ENCODE results near the gene ARSG. TPM values are rescaled to one million over a fixed set of nuclear protein-coding genes. Genes with fewer than 3 reads are reported as not detected.
"Not testable (repeated sequence)": the region's sequence is repeated elsewhere in the genome, so short reads cannot be mapped to it uniquely, and the experiment has no call there.

ARSG gene
- total and polyA plus RNA-seq, 4 donors = 0.88 to 7.1 (median 4.6) TPM

DNA sequence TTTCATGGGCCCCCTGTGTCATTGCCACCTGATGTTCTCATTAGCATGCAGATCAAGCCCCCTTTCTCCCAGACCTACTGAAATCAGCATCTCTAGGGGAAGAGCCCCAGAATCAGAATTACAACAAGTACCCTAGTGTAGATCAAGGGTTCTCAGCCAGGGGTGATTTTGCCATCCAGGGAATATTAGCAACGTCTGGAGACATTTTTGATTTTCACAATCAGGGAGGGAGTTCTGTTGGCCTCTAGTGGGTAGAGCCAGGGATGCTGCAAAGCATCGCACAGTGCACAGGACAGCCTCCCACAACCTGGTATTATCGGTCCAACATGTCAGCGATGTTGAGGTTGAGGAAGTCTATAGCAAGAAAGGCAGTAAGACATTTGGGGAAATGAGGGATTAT lies 36.1 kb upstream of the ARSG start:
- intact Hi-C loops (cut with DNase I) = no loop called here
- Histone ChIP-seq H3K27ac (ENCODE audit: low read depth in 1 of 2, low read length in 2 of 2) (no peak overlapping the region), H3K4me3 (ENCODE audit: low read length in 2 of 2) (no peak overlapping the region), H3K4me1 (ENCODE audit: control insufficient read depth in 1 of 2, insufficient read depth in 2 of 2, low read length in 2 of 2) (peaks cover 0 to 3% of the 10 kb centered on the region in 2 donors), H3K27me3 (ENCODE audit: control insufficient read depth in 1 of 2, insufficient read depth in 2 of 2, low read length in 1 of 2) (no peaks in the 10 kb centered on the region), H3K36me3 (ENCODE audit: control insufficient read depth in 1 of 2, insufficient read depth in 2 of 2, low read length in 1 of 2) (peaks cover 9% of the 10 kb centered on the region in 2 donors), H3K9me3 (ENCODE audit: control insufficient read depth, low read length) (no peaks in the 10 kb centered on the region)
- ATAC-seq (ENCODE audit: low FRiP score) (no peak), DNase-seq (no peak)
- 77 to 87% methylated on average over 4 of the region's 4 CpGs for WGBS, 2 donors

GRCh38 chr17:68255731-68256538 lies 35.4 kb upstream of the ARSG start:
- 82 to 84% methylated on average over 5 of the region's 5 CpGs for WGBS, 2 donors
- intact Hi-C loops (cut with DNase I) = no loop called here

GRCh38 chr17:68256701-68257100 lies 34.6 kb upstream of the ARSG start:
- DNase-seq; intact Hi-C loops (cut with DNase I); ATAC-seq (ENCODE audit: low FRiP score); H3K27ac ChIP-seq (ENCODE audit: low read depth in 1 of 2, low read length in 2 of 2); H3K4me3 ChIP-seq (ENCODE audit: low read length in 2 of 2); H3K9me3 ChIP-seq (ENCODE audit: control insufficient read depth, low read length); H3K4me1 ChIP-seq (ENCODE audit: control insufficient read depth in 1 of 2, insufficient read depth in 2 of 2, low read length in 2 of 2); H3K36me3 ChIP-seq (ENCODE audit: control insufficient read depth in 1 of 2, insufficient read depth in 2 of 2, low read length in 1 of 2); H3K27me3 ChIP-seq (ENCODE audit: control insufficient read depth in 1 of 2, insufficient read depth in 2 of 2, low read length in 1 of 2): not testable (repeated sequence)
- 76 to 81% methylated on average over 5 of the region's 5 CpGs for WGBS, 2 donors

More at GRCh38 chr17:68255731-68256538, 35.4 kb upstream of the ARSG start:
- no peaks in the 10 kb centered on the region for H3K9me3 ChIP-seq (ENCODE audit: control insufficient read depth, low read length)
- DNase-seq = no peak
- H3K27me3 ChIP-seq (ENCODE audit: control insufficient read depth in 1 of 2, insufficient read depth in 2 of 2, low read length in 1 of 2) = no peaks in the 10 kb centered on the region
- H3K4me1 ChIP-seq (ENCODE audit: control insufficient read depth in 1 of 2, insufficient read depth in 2 of 2, low read length in 2 of 2) = peaks cover 0 to 3% of the 10 kb centered on the region in 2 donors
- H3K4me3 ChIP-seq (ENCODE audit: low read length in 2 of 2) = no peak overlapping the region
- no peak for ATAC-seq (ENCODE audit: low FRiP score)
- H3K36me3 ChIP-seq (ENCODE audit: control insufficient read depth in 1 of 2, insufficient read depth in 2 of 2, low read length in 1 of 2) = peaks cover 9% of the 10 kb centered on the region in 2 donors
- peak overlapping the region in 1 of 2 donors; percentile 38 for H3K27ac ChIP-seq (ENCODE audit: low read depth in 1 of 2, low read length in 2 of 2)

- Histone ChIP-seq H3K27me3 (ENCODE audit: control insufficient read depth in 1 of 2, insufficient read depth in 2 of 2, low read length in 1 of 2) (no peaks in the 10 kb centered on the region), H3K36me3 (ENCODE audit: control insufficient read depth in 1 of 2, insufficient read depth in 2 of 2, low read length in 1 of 2) (peaks cover 9% of the 10 kb centered on the region in 2 donors), H3K9me3 (ENCODE audit: control insufficient read depth, low read length) (no peaks in the 10 kb centered on the region), H3K27ac (ENCODE audit: low read depth in 1 of 2, low read length in 2 of 2) (no peak overlapping the region), H3K4me3 (ENCODE audit: low read length in 2 of 2) (no peak overlapping the region), H3K4me1 (ENCODE audit: control insufficient read depth in 1 of 2, insufficient read depth in 2 of 2, low read length in 2 of 2) (peaks cover 0 to 3% of the 10 kb centered on the region in 2 donors)
- ATAC-seq (ENCODE audit: low FRiP score) (no peak), DNase-seq (no peak)
- intact Hi-C loops (cut with DNase I) = no loop called here
Measured at GRCh38 chr17:68257934-68258333, 33.4 kb upstream of the ARSG start.

GRCh38 chr17:68258890-68259647 lies 32.2 kb upstream of the ARSG start:
- H3K9me3 ChIP-seq (ENCODE audit: control insufficient read depth, low read length); H3K4me1 ChIP-seq (ENCODE audit: control insufficient read depth in 1 of 2, insufficient read depth in 2 of 2, low read length in 2 of 2); H3K36me3 ChIP-seq (ENCODE audit: control insufficient read depth in 1 of 2, insufficient read depth in 2 of 2, low read length in 1 of 2); intact Hi-C loops (cut with DNase I); H3K27me3 ChIP-seq (ENCODE audit: control insufficient read depth in 1 of 2, insufficient read depth in 2 of 2, low read length in 1 of 2); H3K4me3 ChIP-seq (ENCODE audit: low read length in 2 of 2): not testable (repeated sequence)
- DNase-seq (peak in 1 of 2 donors; percentile 82), ATAC-seq (ENCODE audit: low FRiP score) (peak; percentile 88)
- H3K27ac ChIP-seq (ENCODE audit: low read depth in 1 of 2, low read length in 2 of 2) = peak overlapping the region in 1 of 2 donors; percentile 33
- WGBS, 2 donors = 8 to 10% methylated on average over 29 to 41 of the region's 44 CpGs

DNA sequence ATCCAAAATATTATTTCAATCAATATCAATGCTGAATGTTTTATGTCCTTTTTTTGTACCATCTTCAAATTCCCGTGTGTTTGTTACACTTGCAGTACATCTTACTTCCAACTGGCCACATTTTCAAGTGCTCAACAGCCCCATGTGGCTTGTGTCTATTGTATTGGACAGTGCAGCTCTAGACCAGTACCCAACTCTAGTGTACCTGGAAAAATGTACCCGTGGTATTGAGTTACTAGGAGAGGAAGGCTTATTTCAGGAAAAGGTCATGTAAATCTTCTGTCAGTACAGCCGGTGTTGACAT lies 31.7 kb upstream of the ARSG start:
- ATAC-seq (ENCODE audit: low FRiP score); H3K27me3 ChIP-seq (ENCODE audit: control insufficient read depth in 1 of 2, insufficient read depth in 2 of 2, low read length in 1 of 2); H3K27ac ChIP-seq (ENCODE audit: low read depth in 1 of 2, low read length in 2 of 2); H3K4me3 ChIP-seq (ENCODE audit: low read length in 2 of 2); intact Hi-C loops (cut with DNase I); H3K9me3 ChIP-seq (ENCODE audit: control insufficient read depth, low read length); H3K4me1 ChIP-seq (ENCODE audit: control insufficient read depth in 1 of 2, insufficient read depth in 2 of 2, low read length in 2 of 2); DNase-seq; H3K36me3 ChIP-seq (ENCODE audit: control insufficient read depth in 1 of 2, insufficient read depth in 2 of 2, low read length in 1 of 2): not testable (repeated sequence)
- WGBS, 2 donors = 91 to 94% methylated on average over 3 of the region's 3 CpGs

- Histone ChIP-seq H3K9me3 (ENCODE audit: control insufficient read depth, low read length) (no peaks in the 10 kb centered on the region), H3K27me3 (ENCODE audit: control insufficient read depth in 1 of 2, insufficient read depth in 2 of 2, low read length in 1 of 2) (no peaks in the 10 kb centered on the region), H3K27ac (ENCODE audit: low read depth in 1 of 2, low read length in 2 of 2) (no peak overlapping the region), H3K4me1 (ENCODE audit: control insufficient read depth in 1 of 2, insufficient read depth in 2 of 2, low read length in 2 of 2) (peaks cover 0 to 2% of the 10 kb centered on the region in 2 donors), H3K4me3 (ENCODE audit: low read length in 2 of 2) (no peak overlapping the region), H3K36me3 (ENCODE audit: control insufficient read depth in 1 of 2, insufficient read depth in 2 of 2, low read length in 1 of 2) (peaks cover 3 to 6% of the 10 kb centered on the region in 2 donors)
- WGBS, 2 donors = 75 to 83% methylated on average over 9 of the region's 9 CpGs
- ATAC-seq (ENCODE audit: low FRiP score) (no peak), DNase-seq (no peak)
- intact Hi-C loops (cut with DNase I) = loop anchor here (5.0 to 10.0 kb wide), 5 partner anchors 137 to 505 kb away; no protein-coding TSS in a partner anchor
Measured at GRCh38 chr17:68260051-68260762, 31.1 kb upstream of the ARSG start.

GRCh38 chr17:68262467-68262866 lies 28.8 kb upstream of the ARSG start:
- WGBS, 2 donors = 20 to 29% methylated on average over 2 of the region's 2 CpGs
- H3K4me1 ChIP-seq (ENCODE audit: control insufficient read depth in 1 of 2, insufficient read depth in 2 of 2, low read length in 2 of 2); DNase-seq; H3K9me3 ChIP-seq (ENCODE audit: control insufficient read depth, low read length); H3K27me3 ChIP-seq (ENCODE audit: control insufficient read depth in 1 of 2, insufficient read depth in 2 of 2, low read length in 1 of 2); H3K27ac ChIP-seq (ENCODE audit: low read depth in 1 of 2, low read length in 2 of 2); H3K36me3 ChIP-seq (ENCODE audit: control insufficient read depth in 1 of 2, insufficient read depth in 2 of 2, low read length in 1 of 2); H3K4me3 ChIP-seq (ENCODE audit: low read length in 2 of 2); ATAC-seq (ENCODE audit: low FRiP score): not testable (repeated sequence)
- intact Hi-C loops (cut with DNase I) = loop anchor here (5.0 to 10.0 kb wide), 5 partner anchors 135 to 502 kb away; no protein-coding TSS in a partner anchor
